Mucosa of gallbladder (tissue), 1 donor: ENCODE data around the gene TCF15. TPM values are rescaled to one million over a fixed set of nuclear protein-coding genes. Genes with fewer than 3 reads are reported as not detected.
"Not testable (repeated sequence)": the region's sequence is repeated elsewhere in the genome, so short reads cannot be mapped to it uniquely, and the experiment has no call there.

Source experiments
- DNase-seq: peaks from one replicate; pipeline ENCODE4 v3.0.0-alpha.2; 2020; ENCODE audit warnings: low spot score
- total RNA-seq: library from RNA; stranded (reverse); gene quantifications from one replicate; pipeline ENCODE4 v1.2.1, GENCODE V29; 2021
- donor health status: DM: no; HTN: no; CAD: no.

The TCF15 gene
- total RNA-seq, 1 donor from 2014 or later: 0.37 TPM

DNA sequence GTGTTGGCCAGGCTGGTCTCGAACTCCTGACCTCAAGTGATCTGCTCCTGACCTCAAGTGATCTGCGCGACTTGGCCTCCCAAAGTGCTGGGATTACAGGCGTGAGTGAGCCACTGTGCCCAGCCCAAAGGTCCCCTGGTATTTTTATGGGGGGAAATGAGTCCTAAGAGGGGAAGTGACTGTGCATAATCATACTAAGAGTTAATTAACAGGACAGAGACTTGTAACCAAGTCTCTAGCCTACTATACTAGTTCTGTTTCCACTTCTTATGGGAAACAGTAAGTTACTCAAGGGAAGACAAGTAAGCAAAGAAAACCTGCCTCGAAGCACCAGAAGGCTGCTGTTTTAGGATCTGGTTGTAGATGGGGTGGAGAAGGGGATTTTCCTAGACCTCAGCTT, 27.9 kb downstream of the TCF15 start:
- DNase-seq: no peak

DNA sequence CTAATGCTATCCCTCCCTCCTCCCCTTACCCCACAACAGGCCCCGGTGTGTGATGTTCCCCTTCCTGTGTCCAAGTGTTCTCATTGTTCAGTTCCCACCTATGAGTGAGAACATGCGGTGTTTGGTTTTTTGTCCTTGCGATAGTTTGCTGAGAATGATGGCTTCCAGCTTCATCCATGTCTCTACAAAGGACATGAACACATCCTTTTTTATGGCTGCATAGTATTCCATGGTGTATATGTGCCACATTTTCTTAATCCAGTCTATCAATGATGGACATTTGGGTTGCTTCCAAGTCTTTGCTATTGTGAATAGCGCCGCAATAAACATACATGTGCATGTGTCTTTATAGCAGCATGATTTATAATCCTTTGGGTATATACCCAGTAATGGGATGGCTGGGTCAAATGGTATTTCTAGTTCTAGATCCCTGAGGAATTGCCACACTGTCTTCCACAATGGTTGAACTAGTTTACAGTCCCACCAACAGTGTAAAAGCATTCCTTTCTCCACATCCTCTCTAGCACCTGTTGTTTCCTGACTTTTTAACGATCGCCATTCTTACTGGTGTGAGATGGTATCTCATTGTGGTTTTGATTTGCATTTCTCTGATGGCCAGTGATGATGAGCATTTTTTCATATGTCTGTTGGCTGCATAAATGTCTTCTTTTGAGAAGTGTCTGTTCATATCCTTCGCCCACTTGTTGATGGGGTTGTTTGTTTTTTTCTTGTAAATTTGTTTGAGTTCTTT, 31.0 kb downstream of the TCF15 start:
- DNase-seq: not testable (repeated sequence)

DNA sequence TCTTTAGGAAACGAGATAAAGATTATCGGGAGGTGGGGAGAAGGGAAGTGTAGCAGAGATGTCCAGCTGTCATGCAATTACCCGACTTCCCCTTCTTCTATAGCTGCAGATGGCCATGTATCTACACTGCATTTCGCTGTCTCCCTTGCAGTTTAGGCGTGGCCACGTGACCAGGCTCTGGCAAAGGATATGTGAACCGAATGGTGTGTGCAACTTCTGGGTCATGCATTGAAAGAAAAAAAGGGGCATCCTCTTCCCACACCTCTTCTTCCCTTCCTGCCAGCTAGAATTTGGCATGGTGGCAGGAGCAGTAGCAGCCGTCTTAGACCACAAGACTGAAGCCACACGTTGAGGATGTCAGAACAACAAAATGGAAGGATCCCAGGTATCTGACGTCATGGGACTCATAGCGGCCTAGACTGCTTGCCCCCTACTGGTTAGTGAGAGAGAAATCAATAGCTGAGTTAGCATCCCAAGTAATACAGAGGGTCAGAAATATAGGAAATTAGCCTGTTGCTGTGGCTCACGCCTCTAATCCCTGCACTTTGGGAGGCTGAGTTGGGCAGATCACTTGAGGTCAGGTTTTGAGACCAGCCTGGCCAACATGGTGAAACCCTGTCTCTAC, 32.8 kb downstream of the TCF15 start:
- no peak for DNase-seq

GRCh38 chr20:576156-576555, 34.0 kb downstream of the TCF15 start:
- no peak for DNase-seq

DNA sequence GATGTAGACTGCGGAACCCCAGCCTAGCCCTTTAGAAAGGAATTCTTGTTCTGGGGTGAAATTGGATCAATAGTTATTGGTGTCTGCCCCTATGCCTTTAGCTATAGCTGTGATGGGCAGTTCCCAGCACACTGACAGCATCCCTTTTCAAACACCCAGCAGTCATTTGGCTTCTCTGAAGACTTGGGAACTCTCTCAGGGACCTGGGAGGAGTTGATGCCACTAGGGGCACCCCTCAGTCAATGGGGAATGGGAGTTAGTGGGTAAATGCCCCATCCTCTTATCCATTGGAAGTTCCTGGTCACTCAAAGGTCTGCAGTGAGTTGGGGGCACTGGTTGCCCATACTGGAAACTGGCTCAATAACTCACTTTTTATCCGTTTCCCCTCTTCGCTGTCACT, 34.9 kb downstream of the TCF15 start:
- DNase-seq: no peak

- DNase-seq: peak; percentile 22
Observed at GRCh38 chr20:574297-574942, 35.7 kb downstream of the TCF15 start.

DNA sequence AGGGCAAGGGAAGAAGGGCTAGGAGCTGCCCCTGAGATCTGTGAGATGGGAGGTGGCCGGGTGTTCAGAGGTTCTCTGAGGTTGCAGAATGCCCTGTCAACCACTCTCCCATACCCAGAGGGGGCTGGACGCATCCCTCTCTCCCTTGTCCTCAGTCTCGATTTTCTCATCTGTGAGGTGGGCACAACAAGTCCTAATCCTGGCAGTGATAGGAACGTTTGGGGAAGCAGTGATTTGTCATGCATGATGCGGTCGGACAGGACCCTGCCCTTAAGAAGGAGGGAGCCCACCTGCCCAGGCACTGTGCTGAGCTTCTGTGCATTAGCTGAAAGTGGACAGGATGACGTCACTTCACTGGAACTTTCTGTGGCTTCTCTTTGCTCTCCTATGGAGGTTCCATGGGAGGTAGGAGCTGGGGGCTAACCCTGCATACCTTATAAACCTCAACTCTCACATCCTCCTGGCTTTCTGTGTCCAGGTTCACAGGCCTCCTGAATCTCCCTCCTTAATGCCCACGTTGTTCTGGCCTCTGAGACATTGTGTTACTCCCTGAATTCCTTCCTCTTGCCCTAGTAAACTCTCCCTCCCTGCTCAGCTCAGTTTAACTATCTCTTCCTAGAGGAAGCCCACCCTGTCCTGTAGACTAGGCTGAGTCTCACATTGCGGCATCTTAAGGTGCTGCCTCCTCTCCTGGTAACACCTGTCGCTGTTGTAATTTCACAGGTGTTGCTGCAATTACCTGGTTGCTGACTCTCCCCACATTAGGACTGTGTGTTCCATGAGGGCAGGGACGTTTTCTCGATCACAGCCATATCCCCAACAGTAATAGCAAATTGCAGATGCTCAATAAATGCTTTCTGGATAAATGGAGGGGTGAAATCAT, 36.5 kb downstream of the TCF15 start:
- DNase-seq: no peak

DNA sequence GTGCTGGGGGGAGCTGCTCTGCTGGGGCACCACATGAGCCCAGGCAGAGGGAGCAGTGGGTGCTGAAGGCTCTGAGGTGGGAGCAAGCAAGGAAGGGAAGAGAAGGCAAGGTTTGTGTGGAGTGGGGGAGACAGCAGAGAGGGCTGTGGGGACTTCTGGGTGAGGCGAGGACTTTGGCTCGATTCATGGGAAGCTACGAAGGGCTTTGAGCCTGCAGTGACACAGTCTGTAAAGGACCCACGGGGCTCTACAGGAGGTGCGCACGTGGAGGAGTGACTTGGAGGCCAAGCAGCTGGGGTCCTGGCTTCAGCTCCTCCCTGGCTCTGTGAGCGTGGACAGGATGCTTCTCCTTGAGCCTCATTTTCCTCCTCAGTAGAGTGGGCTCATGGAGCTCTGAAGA, 37.4 kb downstream of the TCF15 start:
- no peak for DNase-seq

DNA sequence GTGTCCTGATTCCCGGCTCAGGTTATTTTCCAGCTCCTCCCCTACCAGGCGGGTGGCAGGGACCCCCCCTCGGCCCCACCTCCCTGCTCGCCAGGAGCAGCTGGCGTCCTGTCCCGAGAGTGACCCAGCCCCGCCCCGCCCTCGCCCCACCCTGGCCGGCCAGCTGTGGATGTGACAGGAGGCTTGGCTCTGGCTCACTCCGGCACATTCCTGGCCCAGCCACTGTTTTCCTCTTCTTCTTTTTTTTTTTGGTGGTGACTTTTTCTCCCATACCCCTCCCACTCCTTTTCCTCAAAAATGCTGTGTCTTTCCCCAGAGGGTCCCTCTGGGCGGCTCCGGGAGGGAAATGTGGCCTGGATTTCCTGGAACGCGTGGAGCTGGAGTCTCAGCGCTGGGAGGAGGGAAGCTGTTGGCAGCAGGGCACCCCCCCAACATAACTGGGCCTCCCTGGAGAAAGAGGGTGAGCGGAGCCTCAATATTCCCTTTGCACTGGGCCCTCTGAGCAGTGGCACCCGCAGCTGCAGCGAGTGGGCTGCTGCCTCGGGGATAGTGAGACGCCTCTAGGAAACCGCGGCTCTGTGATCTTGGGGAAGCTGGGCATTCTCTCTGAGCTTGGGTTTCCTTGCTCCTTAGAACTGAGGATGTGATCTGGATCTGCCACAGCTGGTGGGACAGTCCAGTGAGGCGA, 38.2 kb downstream of the TCF15 start:
- peak; percentile 58 for DNase-seq

GRCh38 chr20:568673-569415, 41.3 kb downstream of the TCF15 start:
- no peak for DNase-seq

DNA sequence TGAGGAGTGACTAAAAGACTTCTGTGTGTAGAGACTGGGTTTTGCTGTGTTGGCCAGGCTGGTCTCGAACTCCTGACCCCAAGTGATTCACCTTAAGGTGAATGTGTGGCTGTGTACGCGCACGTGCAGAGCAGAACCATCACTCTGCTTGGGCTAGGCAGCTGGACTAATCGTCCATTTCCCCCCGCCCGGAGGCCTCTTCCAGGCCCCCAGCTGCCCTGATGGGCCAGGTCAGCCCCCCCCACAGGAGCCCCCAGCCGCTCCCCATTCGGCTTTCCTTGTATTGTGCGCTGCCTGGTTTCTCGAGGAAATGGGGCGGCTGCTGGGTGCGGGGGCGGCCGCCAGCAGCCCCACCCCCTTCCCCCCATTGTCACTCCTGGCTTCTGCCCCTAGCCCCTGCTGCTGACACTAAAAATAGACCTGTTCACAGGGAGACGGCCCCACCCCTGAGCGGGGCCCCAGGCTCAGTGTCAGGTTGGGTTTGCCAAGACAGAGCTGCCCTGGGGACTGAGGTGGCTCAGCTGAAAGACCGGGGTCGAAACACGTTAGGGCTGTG, 41.9 kb downstream of the TCF15 start:
- no peak for DNase-seq

- no peak for DNase-seq
Observed at GRCh38 chr20:564192-564591, 45.9 kb downstream of the TCF15 start.

DNA sequence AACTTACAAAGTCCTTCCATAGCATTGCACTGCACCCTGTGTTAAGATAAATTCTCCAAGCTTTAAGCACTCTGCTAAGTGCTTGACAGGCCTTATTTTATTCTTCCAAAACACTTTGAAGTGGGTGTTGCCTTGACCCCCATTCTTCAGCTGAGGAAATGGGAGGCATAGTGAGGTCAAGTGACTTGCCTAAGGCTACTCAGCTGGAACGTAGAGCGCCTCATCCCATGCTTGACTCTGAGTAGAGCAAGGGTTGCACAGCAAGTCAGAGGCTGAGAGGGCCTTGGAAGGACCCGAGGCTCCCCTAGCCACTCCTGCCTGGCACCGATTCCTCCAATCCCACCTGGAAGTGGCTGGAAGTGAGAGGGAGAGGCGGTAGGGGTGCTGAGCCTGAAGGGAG, 46.9 kb downstream of the TCF15 start:
- no peak for DNase-seq

GRCh38 chr20:562232-562897, 47.7 kb downstream of the TCF15 start:
- no peak for DNase-seq

- DNase-seq: peak; percentile 69
Observed at GRCh38 chr20:561437-562231, 48.5 kb downstream of the TCF15 start.

DNA sequence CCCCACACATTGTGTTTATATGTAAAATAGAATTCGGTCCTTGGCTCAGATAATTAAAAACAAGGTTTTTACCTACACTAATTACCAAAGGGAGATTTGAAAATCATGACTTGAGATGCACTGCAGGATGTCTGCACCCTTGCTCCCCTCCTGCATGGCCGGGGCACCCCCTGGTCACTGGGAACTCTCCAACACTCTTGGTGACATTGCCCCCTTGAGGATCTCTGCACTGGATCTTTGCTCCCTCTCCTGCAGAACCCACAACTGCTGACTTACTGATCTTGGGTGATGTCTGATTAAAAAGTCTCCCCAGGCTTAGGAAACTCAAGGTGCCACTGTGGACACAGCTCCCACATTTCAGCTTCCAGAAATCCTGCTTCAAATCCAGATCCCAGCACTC, 49.4 kb downstream of the TCF15 start:
- no peak for DNase-seq

DNA sequence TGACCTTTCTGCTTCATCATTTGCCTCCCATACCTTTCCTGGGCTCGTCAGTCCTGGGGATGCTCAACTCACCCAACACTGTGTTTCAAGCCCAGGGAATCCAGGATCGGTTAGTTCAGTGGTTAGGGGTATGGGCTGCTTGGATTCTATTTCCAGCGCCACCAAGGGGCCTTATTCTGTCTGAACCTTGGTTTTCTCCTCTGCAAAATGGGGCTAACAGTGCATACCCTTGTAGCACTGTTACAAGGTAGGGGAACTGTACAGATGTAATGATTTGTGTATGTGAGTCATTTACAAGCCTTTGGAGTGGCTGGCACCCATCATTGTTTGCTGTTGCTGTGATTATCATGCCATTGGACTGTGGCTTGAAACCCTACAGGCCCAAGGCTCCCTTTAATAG, 52.0 kb downstream of the TCF15 start:
- no peak for DNase-seq

- no peak for DNase-seq
Observed at GRCh38 chr20:556984-557383, 53.1 kb downstream of the TCF15 start.

- peak; percentile 54 for DNase-seq
Observed at GRCh38 chr20:555976-556385, 54.1 kb downstream of the TCF15 start.
